Nephron (organoid): ENCODE results near the gene CALN1.
"Not testable (repeated sequence)": the region's sequence is repeated elsewhere in the genome, so short reads cannot be mapped to it uniquely, and the experiment has no call there.

Experiments used
- H3K27ac Mint-ChIP-seq, 3 experiments: 2 replicates each; pipeline ENCODE4 v1.8.0; 2020; ENCODE audit warnings: mixed read lengths in 3 of 3, mild to moderate bottlenecking in 2 of 3, moderate library complexity in 1 of 3
- H3K27me3 Mint-ChIP-seq: 2 replicates; pipeline ENCODE4 v1.8.0; 2021; ENCODE audit warnings: low read depth, mild to moderate bottlenecking, moderate library complexity, mixed read lengths
- H3K36me3 Mint-ChIP-seq: 2 replicates; pipeline ENCODE4 v1.8.0; 2020; ENCODE audit warnings: low read depth, mixed read lengths
- H3K4me1 Mint-ChIP-seq: 2 replicates; pipeline ENCODE4 v1.8.0; 2020; ENCODE audit warnings: mixed read lengths
- H3K4me3 Mint-ChIP-seq, 3 experiments: 2 replicates each; pipeline ENCODE4 v1.8.0; 2020; ENCODE audit warnings: mild to moderate bottlenecking in 3 of 3, mixed read lengths in 3 of 3, moderate library complexity in 2 of 3
- H3K9me3 Mint-ChIP-seq: 2 replicates; pipeline ENCODE4 v1.8.0; 2020; ENCODE audit warnings: mixed read lengths
- CTCF ChIP-seq, 3 experiments: fragments of 200-600 bp; sonication (generic); IDR thresholded peaks; one replicate each; pipeline ENCODE4 v1.5.0; 2021; ENCODE audit warnings: antibody characterized with exemption in 3 of 3; ENCODE audit not compliant: unreplicated experiment in 3 of 3

The CALN1 gene

DNA sequence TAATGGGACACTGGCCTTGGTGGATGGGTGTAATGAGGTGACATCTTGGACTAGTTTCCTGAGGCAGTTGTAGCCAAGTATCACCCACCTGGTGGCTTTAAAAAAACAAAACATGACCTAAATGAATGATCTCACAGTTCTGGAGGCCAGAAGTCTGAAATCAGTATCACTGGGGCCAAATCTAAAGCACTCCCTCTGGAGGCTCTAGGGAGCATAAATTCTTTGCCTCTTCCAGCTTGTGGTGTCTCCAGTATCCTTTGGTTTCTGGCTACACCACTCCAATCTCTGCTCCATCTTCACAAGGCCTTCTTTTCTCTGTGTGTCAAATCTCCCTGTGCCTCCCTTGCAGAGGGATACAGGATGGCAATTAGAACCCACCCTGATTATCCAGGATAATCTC, 342.9 kb downstream of the CALN1 start:
- H3K4me1 Mint-ChIP-seq = no peaks in the 10 kb centered on the region
- H3K27me3 Mint-ChIP-seq = peaks cover 8% of the 10 kb centered on the region
- peaks cover 18% of the 10 kb centered on the region for H3K9me3 Mint-ChIP-seq
- H3K36me3 Mint-ChIP-seq = no peaks in the 10 kb centered on the region
- no peak for TF ChIP-seq CTCF (IDR thresholded peaks at IDR 0.05; ENCODE audit: unreplicated experiment in 3 of 3)
- H3K27ac Mint-ChIP-seq = no peak overlapping the region
- no peak overlapping the region for H3K4me3 Mint-ChIP-seq

DNA sequence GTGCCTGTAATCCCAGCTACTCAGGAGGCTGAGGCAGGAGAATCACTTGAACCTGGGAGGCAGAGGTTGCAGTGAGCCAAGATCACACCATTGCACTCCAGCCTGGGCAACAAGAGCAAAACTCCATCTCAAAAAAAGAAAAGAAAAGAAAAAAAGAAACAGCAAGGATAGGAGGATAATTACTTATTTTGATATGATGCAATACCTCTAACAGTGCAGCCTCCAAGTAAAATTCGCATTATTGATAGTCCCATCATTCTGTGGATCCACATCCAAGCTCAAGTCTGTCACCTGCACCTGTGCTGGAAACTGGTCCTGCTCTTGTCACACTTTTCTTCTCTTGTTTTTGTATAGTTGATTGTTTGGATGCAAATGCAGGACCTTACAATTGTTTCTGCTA, 346.4 kb downstream of the CALN1 start:
- not testable (repeated sequence) for H3K4me1 Mint-ChIP-seq, H3K27me3 Mint-ChIP-seq, H3K4me3 Mint-ChIP-seq, H3K27ac Mint-ChIP-seq, H3K9me3 Mint-ChIP-seq, H3K36me3 Mint-ChIP-seq

DNA sequence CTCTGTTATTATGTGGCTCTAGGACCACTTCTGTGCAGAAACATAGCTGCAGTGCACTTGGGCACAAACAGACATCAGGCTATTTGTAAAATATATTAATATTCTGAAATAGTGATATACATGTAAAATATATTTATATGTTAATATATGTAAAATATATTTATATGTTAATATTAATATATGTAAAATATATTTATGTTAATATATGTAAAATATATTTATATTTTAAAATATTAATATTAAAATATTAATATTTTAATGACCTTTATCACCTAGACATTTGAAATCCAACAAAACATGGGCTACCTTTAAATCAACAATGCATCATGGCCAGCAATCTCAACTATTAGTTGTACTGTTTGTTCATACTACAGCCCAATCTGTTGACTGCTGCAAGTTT, 347.2 kb downstream of the CALN1 start:
- H3K4me3 Mint-ChIP-seq = no peak overlapping the region
- peaks cover 3% of the 10 kb centered on the region for H3K9me3 Mint-ChIP-seq
- H3K36me3 Mint-ChIP-seq = no peaks in the 10 kb centered on the region
- H3K4me1 Mint-ChIP-seq = no peaks in the 10 kb centered on the region
- no peak overlapping the region for H3K27ac Mint-ChIP-seq
- no peak for TF ChIP-seq CTCF (IDR thresholded peaks at IDR 0.05; ENCODE audit: unreplicated experiment in 3 of 3)
- H3K27me3 Mint-ChIP-seq = peaks cover 3% of the 10 kb centered on the region

DNA sequence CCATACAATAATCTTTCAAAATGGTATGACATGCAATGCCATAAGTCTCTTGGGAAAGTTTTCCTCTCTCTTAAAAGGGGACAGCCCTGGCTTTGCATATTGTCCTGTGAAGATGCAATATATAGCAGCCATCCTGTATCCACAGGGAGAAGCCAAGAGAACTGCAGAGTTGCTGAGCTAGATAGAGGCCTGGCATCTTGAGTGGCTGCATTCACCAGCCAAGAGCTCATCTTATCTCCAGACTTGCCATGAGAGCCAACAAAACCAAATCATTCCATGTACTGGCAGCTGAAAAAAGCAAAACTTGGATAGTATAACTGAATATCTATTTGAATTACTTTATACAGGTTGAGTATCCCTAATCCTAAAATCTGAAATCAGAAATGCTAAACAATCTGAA, 348.8 kb downstream of the CALN1 start:
- peaks cover 3% of the 10 kb centered on the region for H3K9me3 Mint-ChIP-seq
- H3K36me3 Mint-ChIP-seq = no peaks in the 10 kb centered on the region
- TF ChIP-seq CTCF (IDR thresholded peaks at IDR 0.05; ENCODE audit: unreplicated experiment in 3 of 3) = no peak
- H3K4me1 Mint-ChIP-seq = no peaks in the 10 kb centered on the region
- H3K27ac Mint-ChIP-seq = no peak overlapping the region
- H3K27me3 Mint-ChIP-seq = no peaks in the 10 kb centered on the region
- H3K4me3 Mint-ChIP-seq = no peak overlapping the region

DNA sequence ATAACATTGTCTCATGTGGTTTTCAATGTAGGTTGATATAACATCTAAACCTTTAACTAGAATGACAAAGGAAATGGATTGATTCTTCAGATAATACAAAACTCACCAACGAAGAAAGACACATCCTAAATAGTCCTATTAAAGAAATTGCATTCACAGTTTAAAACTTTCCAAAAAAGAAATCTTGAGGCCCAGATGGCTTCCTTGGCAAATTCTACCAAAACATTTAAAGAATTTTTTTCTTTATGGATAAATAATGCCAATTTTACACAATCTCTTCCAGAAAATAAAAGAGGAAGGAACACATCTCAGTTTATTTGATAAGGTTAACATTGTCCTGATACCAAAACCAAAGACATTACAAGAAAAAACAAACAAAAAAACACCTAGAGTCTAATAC, 349.5 kb downstream of the CALN1 start:
- no peaks in the 10 kb centered on the region for H3K27me3 Mint-ChIP-seq
- peaks cover 3% of the 10 kb centered on the region for H3K9me3 Mint-ChIP-seq
- H3K4me1 Mint-ChIP-seq = no peaks in the 10 kb centered on the region
- no peaks in the 10 kb centered on the region for H3K36me3 Mint-ChIP-seq
- no peak overlapping the region for H3K27ac Mint-ChIP-seq
- no peak overlapping the region for H3K4me3 Mint-ChIP-seq
- TF ChIP-seq CTCF (IDR thresholded peaks at IDR 0.05; ENCODE audit: unreplicated experiment in 3 of 3) = no peak

DNA sequence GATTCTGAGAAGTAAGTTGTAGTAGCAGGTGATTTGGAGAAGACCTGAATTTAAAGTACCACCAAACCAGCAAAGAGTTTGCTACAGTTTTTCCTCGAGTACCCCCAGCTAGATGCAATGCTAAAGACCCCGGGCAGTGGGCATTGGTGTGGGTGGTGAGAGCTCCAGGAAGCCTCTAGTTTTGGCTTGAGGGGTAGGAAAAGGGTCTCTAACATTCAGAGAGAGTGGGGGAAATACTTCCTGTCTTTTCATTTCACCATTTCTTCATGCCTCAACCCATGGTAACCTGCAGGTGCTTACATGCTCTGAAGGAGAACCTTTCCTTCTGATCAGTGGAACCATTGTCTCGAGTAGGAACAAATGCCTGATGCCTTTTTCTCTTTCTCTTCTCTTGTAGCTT, 352.2 kb downstream of the CALN1 start:
- H3K36me3 Mint-ChIP-seq = no peaks in the 10 kb centered on the region
- no peak overlapping the region for H3K27ac Mint-ChIP-seq
- no peaks in the 10 kb centered on the region for H3K4me1 Mint-ChIP-seq
- H3K9me3 Mint-ChIP-seq = peaks cover 3% of the 10 kb centered on the region
- TF ChIP-seq CTCF (IDR thresholded peaks at IDR 0.05; ENCODE audit: unreplicated experiment in 3 of 3) = no peak
- no peaks in the 10 kb centered on the region for H3K27me3 Mint-ChIP-seq
- no peak overlapping the region for H3K4me3 Mint-ChIP-seq

GRCh38 chr7:72058579-72058978, 353.6 kb downstream of the CALN1 start:
- H3K4me3 Mint-ChIP-seq = no peak overlapping the region
- no peaks in the 10 kb centered on the region for H3K4me1 Mint-ChIP-seq
- H3K27me3 Mint-ChIP-seq = no peaks in the 10 kb centered on the region
- no peak overlapping the region for H3K27ac Mint-ChIP-seq
- no peak for TF ChIP-seq CTCF (IDR thresholded peaks at IDR 0.05; ENCODE audit: unreplicated experiment in 3 of 3)
- peaks cover 3% of the 10 kb centered on the region for H3K9me3 Mint-ChIP-seq
- H3K36me3 Mint-ChIP-seq = no peaks in the 10 kb centered on the region
